ENCODE measurements around the gene GALNT9.

- TF ChIP-seq CTCF (IDR thresholded peaks at IDR 0.05; ENCODE audit: poor library complexity) (no peak), EZH2phosphoT487 (IDR thresholded peaks at IDR 0.05; ENCODE audit: low read depth, severe bottlenecking, unreplicated experiment) (no peak), EZH2 (IDR thresholded peaks at IDR 0.05; ENCODE audit: borderline replicate concordance) (no peak)
These were observed 139.2 kb downstream of the GALNT9 start for GRCh38 chr12:132190012-132190755.

All from hepatocyte (in vitro differentiated cells).